HEK293 (cell line): ENCODE data around the gene ZNF695.

Experiments
- KLF16 ChIP-seq: fragments of 450-650 bp; formaldehyde crosslinking; IDR thresholded peaks from 2 replicates; pipeline ENCODE4 v1.5.1; 2017; ENCODE audit warnings: missing biosample characterization, missing genetic modification characterization
- PRDM1 ChIP-seq: fragments of 450-650 bp; formaldehyde crosslinking; IDR thresholded peaks from 2 replicates; pipeline ENCODE4; 2016; ENCODE audit warnings: missing biosample characterization, missing genetic modification characterization
- ZBTB17 ChIP-seq: fragments of 450-650 bp; formaldehyde crosslinking; IDR thresholded peaks from 2 replicates; pipeline ENCODE4 v1.5.1; 2016; ENCODE audit warnings: missing biosample characterization, missing genetic modification characterization
- ZNF114 ChIP-seq: fragments of 450-650 bp; formaldehyde crosslinking; IDR thresholded peaks from 2 replicates; pipeline ENCODE4 v1.5.0; 2017; ENCODE audit warnings: missing biosample characterization, missing genetic modification characterization
- ZNF16 ChIP-seq: fragments of 450-650 bp; formaldehyde crosslinking; IDR thresholded peaks from 2 replicates; pipeline ENCODE4 v1.5.1; 2016; ENCODE audit warnings: low read depth, missing biosample characterization, missing genetic modification characterization
- ZNF292 ChIP-seq: fragments of 450-650 bp; formaldehyde crosslinking; IDR thresholded peaks from 2 replicates; pipeline ENCODE4 v1.5.1; 2016; ENCODE audit warnings: low read depth, missing biosample characterization, missing genetic modification characterization, borderline replicate concordance
- ZNF324 ChIP-seq: fragments of 450-650 bp; formaldehyde crosslinking; IDR thresholded peaks from 2 replicates; pipeline ENCODE4 v1.5.1; 2016; ENCODE audit warnings: missing biosample characterization, missing genetic modification characterization
- ZNF423 ChIP-seq: fragments of 450-650 bp; formaldehyde crosslinking; IDR thresholded peaks from 2 replicates; pipeline ENCODE4 v1.5.1; 2016; ENCODE audit warnings: missing biosample characterization, missing genetic modification characterization
- ZXDB ChIP-seq: fragments of 450-650 bp; formaldehyde crosslinking; IDR thresholded peaks from 2 replicates; pipeline ENCODE4 v1.5.1; 2016; ENCODE audit warnings: missing biosample characterization, missing genetic modification characterization
- TF ChIP-seq, protein P1 (sequence below): fragments of 450-650 bp; formaldehyde crosslinking; IDR thresholded peaks from 2 replicates; pipeline ENCODE4 v1.5.1; 2016; ENCODE audit warnings: missing biosample characterization, missing genetic modification characterization
- TF ChIP-seq, protein P2 (sequence below): fragments of 450-650 bp; formaldehyde crosslinking; IDR thresholded peaks from 2 replicates; pipeline ENCODE4 v1.5.1; 2016; ENCODE audit warnings: missing biosample characterization, missing genetic modification characterization
- TF ChIP-seq, protein P3 (sequence below): fragments of 450-650 bp; formaldehyde crosslinking; IDR thresholded peaks from 2 replicates; pipeline ENCODE4 v1.5.1; 2016; ENCODE audit warnings: missing biosample characterization, missing genetic modification characterization
- TF ChIP-seq, protein P4 (sequence below): fragments of 450-650 bp; formaldehyde crosslinking; IDR thresholded peaks from 2 replicates; pipeline ENCODE4 v1.5.1; 2017; ENCODE audit warnings: missing biosample characterization, missing genetic modification characterization

DNA sequence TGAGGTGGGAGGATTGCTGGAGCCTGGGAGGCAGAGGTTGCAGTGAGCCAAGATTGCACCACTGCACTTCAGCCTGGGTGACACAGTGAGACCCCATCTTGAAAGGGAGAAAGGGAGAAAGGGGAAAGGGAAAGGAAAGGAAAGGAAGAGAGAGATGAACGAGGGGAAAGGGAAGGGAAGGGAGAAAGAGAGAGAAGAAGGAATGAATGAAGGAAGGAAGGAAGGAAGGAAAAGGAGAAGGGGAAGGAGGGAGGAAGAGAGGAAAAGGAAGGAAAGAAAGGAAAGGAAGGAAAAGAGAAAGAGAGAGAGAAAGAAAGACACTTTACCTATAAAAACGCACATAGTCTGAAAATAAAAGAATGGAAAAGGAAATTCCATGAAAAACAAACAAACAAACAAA is 18.0 kb downstream of the ZNF695 start:
- TF ChIP-seq, protein P1, sequence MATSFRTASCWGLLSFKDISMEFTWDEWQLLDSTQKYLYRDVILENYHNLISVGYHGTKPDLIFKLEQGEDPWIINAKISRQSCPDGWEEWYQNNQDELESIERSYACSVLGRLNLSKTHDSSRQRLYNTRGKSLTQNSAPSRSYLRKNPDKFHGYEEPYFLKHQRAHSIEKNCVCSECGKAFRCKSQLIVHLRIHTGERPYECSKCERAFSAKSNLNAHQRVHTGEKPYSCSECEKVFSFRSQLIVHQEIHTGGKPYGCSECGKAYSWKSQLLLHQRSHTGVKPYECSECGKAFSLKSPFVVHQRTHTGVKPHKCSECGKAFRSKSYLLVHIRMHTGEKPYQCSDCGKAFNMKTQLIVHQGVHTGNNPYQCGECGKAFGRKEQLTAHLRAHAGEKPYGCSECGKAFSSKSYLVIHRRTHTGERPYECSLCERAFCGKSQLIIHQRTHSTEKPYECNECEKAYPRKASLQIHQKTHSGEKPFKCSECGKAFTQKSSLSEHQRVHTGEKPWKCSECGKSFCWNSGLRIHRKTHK (tag by site-specific recombination): no peak
- no peak for TF ChIP-seq ZNF423 (tag by site-specific recombination)
- TF ChIP-seq ZXDB (tag by site-specific recombination): no peak
- TF ChIP-seq, protein P2, sequence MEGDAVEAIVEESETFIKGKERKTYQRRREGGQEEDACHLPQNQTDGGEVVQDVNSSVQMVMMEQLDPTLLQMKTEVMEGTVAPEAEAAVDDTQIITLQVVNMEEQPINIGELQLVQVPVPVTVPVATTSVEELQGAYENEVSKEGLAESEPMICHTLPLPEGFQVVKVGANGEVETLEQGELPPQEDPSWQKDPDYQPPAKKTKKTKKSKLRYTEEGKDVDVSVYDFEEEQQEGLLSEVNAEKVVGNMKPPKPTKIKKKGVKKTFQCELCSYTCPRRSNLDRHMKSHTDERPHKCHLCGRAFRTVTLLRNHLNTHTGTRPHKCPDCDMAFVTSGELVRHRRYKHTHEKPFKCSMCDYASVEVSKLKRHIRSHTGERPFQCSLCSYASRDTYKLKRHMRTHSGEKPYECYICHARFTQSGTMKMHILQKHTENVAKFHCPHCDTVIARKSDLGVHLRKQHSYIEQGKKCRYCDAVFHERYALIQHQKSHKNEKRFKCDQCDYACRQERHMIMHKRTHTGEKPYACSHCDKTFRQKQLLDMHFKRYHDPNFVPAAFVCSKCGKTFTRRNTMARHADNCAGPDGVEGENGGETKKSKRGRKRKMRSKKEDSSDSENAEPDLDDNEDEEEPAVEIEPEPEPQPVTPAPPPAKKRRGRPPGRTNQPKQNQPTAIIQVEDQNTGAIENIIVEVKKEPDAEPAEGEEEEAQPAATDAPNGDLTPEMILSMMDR: no peak
- no peak for TF ChIP-seq ZNF16 (tag by site-specific recombination)
- TF ChIP-seq ZBTB17 (tag by site-specific recombination): no peak
- TF ChIP-seq, protein P3, sequence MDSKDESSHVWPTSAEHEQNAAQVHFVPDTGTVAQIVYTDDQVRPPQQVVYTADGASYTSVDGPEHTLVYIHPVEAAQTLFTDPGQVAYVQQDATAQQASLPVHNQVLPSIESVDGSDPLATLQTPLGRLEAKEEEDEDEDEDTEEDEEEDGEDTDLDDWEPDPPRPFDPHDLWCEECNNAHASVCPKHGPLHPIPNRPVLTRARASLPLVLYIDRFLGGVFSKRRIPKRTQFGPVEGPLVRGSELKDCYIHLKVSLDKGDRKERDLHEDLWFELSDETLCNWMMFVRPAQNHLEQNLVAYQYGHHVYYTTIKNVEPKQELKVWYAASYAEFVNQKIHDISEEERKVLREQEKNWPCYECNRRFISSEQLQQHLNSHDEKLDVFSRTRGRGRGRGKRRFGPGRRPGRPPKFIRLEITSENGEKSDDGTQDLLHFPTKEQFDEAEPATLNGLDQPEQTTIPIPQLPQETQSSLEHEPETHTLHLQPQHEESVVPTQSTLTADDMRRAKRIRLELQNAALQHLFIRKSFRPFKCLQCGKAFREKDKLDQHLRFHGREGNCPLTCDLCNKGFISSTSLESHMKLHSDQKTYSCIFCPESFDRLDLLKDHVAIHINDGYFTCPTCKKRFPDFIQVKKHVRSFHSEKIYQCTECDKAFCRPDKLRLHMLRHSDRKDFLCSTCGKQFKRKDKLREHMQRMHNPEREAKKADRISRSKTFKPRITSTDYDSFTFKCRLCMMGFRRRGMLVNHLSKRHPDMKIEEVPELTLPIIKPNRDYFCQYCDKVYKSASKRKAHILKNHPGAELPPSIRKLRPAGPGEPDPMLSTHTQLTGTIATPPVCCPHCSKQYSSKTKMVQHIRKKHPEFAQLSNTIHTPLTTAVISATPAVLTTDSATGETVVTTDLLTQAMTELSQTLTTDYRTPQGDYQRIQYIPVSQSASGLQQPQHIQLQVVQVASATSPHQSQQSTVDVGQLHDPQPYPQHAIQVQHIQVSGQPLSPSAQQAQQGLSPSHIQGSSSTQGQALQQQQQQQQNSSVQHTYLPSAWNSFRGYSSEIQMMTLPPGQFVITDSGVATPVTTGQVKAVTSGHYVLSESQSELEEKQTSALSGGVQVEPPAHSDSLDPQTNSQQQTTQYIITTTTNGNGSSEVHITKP (tag by site-specific recombination): no peak
- TF ChIP-seq, protein P4, sequence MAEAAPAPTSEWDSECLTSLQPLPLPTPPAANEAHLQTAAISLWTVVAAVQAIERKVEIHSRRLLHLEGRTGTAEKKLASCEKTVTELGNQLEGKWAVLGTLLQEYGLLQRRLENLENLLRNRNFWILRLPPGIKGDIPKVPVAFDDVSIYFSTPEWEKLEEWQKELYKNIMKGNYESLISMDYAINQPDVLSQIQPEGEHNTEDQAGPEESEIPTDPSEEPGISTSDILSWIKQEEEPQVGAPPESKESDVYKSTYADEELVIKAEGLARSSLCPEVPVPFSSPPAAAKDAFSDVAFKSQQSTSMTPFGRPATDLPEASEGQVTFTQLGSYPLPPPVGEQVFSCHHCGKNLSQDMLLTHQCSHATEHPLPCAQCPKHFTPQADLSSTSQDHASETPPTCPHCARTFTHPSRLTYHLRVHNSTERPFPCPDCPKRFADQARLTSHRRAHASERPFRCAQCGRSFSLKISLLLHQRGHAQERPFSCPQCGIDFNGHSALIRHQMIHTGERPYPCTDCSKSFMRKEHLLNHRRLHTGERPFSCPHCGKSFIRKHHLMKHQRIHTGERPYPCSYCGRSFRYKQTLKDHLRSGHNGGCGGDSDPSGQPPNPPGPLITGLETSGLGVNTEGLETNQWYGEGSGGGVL (tag by site-specific recombination): no peak
- no peak for TF ChIP-seq ZNF292 (tag by site-specific recombination)
- no peak for TF ChIP-seq ZNF324 (tag by site-specific recombination)
- no peak for TF ChIP-seq KLF16 (tag by site-specific recombination)
- TF ChIP-seq ZNF114: no peak
- TF ChIP-seq PRDM1 (tag by site-specific recombination): peak; percentile 81
